GM21528 (cell line): ENCODE data around the gene CLDN19.

ENCODE experiments used
- ATAC-seq: cut with Tn5 transposase; IDR thresholded peaks from one replicate; pipeline ENCODE4 v1.9.1; 2021; ENCODE audit warnings: mild to moderate bottlenecking, moderate library complexity; ENCODE audit not compliant: unreplicated experiment, low FRiP score

CLDN19 gene

DNA sequence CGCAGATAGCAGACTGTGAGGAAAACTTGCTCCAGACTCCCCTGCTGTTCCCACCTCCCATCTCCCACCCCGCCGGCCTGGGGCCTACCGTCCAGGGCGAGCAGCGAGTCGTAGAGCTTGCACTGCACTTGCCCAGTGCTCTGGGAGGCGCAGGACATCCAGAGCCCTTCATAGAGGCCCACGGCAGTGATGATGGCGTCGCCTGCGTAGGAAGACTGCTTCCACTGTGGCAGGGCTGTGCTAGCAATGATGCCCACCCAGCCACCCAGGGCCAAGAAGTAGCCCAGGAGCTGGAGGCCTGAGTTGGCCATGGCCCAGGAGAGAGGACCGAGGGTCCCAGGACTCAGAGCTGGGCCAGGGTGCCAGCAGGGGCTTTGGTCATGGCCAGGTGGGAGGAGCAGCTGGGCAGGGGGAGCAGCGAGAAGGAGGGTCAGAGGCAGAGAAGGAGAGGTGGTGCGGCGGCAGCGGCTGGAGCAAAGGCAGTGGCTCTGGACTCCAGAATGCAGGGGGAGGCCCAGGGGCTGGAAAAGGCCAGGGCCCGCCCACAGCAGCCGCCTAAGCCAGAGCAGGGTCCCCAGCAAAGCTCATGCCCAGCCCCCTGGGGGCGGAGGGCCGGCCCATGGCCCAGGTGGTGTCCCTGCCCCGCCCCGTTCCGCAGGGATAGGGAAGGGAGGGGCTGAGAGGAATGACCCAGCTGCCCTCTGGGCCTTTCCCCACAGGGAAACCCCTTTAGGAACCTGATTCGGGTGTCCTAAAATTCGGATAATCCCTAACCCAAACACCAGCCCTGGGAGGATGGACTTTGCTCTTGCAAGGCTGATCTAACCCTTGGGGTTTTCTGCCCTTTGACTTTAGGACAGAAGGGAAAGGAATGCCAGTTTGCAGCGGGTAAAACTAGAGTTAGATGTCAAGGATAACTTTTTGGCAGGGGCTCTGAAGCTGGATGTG, at the start of gene CLDN19:
Gene CLDN19, minus strand, starts transcription at position 484 of the 948 bp plus-strand sequence. Its CDS starts 173 bp downstream, at position 311.
- no peak for ATAC-seq

DNA sequence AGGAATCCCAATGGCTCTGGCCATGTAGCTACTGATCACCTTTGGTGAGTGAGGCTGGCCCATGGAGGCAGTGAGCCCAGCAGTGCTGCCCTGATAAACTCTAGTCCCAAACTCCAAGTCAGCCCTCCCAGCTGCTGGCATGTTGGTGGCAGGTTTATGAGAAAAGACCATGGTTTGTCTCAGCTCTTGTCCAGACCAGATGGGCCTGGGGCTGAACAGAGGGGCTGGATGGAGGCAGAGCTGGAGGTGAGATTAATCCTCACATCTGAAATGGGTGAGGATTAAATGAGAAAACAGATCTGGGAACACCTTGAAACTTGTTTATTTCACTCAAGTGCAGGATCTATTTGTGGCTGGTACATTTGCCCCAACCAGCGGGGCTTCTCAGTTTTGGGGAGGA, 48.0 kb upstream of the CLDN19 start:
- ATAC-seq: no peak

DNA sequence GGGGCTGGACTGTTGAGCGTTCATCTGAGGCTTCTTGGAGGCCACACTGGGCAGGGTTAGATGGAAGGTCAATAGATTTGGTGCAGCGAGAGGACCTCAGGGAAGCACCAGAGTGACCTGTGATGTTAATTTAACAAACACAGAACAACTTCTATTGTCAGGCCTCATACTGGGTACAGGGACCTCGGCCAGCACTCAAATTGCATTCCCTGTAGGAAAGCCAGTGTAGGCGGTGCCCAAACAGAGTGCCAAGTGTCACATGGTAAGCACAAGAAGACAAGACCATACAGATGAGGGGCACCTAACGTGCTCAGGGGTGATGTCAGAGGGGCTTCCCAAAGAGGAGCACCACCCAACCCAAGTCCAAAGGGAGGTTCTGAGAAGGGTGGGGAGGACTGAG, 46.1 kb upstream of the CLDN19 start:
- ATAC-seq: no peak

DNA sequence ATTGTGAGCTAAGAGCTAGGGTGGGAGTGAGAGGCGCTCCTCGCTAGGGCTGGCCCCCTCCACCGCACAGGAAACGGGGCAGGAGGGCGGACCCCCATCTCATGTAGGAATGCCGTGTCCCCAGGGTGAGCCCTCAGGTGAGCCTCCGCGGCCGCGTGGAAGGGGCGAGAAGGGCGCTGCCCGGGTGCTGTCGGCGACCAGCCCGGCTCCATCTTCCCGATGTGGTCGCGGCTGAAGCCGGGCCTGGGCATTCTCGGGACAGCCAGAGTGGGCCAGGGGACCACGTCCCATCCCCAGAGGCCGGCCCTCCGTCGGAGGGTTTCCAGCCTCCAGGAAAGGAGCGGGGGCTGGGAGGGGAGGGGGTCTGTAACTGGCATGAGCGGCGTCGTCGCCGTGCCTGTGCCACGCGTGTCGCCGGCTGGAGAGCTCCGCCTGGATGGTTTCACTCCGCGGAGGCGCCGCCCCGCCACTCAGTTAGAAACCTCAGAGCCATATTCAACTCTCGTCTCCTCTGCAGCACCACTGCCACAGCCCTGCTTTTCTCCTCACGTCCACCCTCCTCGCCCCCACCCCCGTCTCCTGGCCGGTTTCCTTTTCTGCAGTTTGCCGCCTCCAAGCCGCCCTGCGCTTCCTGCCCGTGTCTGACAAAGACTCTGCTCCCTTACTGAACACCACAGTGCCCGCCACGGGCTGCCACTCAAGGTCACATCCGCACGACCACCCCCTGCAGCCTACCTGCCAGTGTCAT, 45.1 kb upstream of the CLDN19 start, which contains the start of gene TMEM269:
Gene TMEM269, plus strand, starts transcription at position 46 of the 748 bp plus-strand sequence. CDS start 4,903 bp downstream, outside the sequence.
- ATAC-seq: no peak

DNA sequence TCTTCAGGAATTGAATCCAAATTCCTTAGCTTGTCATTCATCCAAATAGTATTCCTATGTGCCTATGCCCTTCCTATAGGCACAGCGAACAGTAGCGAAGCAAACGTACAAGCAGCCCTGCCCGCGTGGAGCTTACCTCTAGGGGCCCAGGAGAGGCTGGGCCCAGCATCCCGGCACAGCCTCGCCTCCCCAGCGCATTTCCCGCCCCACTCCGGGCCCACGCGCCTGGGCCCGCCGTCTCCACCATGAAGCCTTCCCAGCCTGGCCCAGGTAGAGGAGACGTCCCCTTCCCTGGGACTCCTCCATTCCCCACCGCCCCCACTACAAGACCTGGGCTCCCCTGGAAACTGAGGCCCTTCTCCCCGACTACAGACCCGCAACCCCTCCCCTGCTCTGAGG, 44.5 kb upstream of the CLDN19 start:
- ATAC-seq: no peak

DNA sequence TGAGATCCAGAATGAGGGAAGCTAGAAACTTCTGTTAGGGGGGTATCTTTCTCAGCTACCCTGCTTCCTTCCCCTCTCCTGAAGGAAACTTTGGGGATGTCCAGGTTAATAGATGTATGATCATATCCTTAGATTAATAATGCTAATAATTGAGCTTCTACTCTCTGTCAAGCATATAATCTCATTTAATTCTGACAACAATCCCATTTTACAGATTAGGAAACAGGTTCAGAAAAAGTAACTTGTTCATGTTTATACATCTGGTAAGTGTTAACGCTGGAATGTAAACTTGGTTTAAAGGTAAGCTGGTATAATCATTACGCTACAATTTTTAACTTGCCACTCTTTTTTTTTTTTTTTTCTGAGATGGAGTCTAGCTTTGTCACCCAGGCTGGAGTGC, 43.1 kb upstream of the CLDN19 start:
- no peak for ATAC-seq

DNA sequence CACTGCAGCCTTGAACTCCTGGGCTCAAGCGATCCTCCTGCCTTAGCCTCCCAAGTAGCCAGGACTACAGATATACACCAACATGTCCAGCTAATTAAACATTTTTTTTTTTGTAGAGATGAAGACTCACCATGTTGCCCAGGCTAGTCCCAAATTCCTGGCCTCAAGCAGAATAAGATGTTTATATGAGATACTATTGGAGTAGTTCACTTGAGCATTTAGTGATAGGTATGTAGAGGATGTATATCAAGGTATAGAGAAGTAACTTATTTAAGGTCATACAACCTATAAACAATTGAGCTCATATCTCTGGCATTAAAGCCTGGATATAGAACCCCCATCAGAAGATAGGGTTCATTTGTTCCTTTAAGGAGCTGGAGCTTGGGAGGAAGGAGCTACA, 40.1 kb upstream of the CLDN19 start:
- ATAC-seq: no peak

- ATAC-seq: no peak
Measured at GRCh38 chr1:42779725-42780124, 39.7 kb upstream of the CLDN19 start.

DNA sequence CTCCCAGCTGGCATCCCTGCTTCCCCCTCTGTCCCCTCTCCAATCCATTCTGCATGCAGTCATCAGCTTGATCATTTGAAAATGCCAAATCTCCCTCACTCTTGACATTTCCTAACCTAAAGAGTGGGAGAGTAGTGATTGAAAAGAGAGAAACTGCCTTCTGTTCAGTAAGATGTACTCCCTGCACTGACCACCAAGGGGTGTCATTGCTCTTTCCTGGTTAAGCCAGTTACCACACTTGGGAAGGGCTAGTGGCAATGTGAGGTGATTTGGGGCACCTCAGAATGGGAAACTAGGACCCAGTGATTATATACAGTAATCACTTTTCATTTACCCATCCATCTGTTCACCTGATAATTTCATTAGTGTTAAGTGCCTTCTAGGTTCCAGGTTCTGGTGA, 37.8 kb upstream of the CLDN19 start:
- ATAC-seq: no peak

- no peak for ATAC-seq
Measured at GRCh38 chr1:42776502-42776901, 36.5 kb upstream of the CLDN19 start.

DNA sequence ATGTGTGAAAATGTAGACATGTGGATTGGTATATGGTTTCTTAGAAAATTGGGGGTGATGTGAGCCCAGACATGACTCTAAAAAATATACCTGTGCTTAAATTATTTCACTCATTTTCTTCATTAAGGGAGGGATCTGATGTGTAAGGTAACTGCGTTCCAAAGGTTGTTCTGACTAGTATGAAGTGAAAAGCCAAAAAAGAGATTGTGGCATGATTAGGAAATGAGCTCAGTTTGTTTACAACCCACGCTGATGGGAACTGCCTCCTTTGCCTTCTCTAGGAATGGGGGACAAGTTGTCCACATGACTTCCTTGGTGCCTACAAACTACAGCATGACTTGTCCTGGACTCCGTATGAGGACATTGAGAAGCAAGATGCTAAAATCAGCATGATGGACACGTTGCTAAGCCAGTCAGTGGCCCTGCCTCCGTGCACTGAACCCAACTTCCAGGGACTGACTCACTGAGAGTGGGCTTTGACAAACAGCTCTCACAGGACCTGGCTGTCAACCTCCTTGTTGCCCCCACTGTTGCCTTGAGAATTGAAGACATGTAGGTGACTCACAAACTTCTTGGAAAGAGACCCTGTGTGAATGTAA, 35.0 kb upstream of the CLDN19 start:
- ATAC-seq: no peak

DNA sequence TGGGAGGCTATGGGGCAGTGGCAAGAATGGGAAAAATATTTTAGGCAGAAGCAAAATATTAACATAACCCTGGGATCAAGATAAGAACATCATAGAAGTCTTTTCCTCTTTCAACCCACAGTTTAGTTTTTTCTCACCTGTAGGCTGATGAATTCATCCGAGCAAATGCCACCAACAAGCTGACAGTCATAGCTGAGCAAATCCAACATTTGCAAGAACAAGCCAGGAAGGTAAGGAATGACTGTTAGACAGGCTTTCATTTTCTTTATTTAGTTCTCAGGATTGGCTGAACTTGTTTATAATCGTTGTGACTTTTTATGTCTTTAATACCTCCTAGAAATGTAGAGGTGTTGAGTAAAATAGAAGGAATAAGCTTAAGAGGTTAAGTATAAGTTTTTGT, 33.4 kb upstream of the CLDN19 start:
- ATAC-seq: no peak

- ATAC-seq: no peak
Measured at GRCh38 chr1:42769811-42770210, 29.8 kb upstream of the CLDN19 start.

- no peak for ATAC-seq
Measured at GRCh38 chr1:42768172-42768571, 28.1 kb upstream of the CLDN19 start.

DNA sequence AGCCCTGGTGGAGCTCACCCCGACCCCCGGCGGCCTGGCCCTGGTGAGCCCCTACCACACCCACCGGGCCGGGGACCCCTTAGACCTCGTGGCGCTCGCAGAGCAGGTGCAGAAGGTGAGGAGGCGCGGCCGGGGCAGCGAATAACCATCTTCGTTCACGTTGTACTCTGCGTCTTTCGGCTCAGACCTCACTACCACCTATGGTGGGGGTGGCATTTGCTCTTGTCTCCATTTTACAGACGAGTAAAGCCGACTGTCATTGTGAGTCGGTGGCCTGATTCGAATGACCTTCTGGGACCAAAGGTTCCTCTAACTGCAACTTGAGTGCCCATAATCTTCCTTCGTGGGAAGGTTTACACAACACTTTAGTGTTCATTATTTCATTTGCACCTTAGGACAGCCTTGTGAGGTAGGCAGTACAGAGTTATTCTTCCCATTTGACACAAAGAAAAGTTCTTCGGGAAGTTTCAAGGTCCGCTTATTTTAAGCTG, 27.5 kb upstream of the CLDN19 start:
- ATAC-seq: peak; percentile 36

- ATAC-seq: peak; percentile 88
Measured at GRCh38 chr1:42766741-42767509, 26.9 kb upstream of the CLDN19 start, which contains the start of the genes C1orf50 and P3H1. C1orf50 (plus strand) TSS chr1:42767249; CDS start chr1:42767312, 63 bp downstream. P3H1 (minus strand) TSS chr1:42767028; CDS start chr1:42766971, 57 bp downstream.

GRCh38 chr1:42765832-42766740, 26.1 kb upstream of the CLDN19 start:
- peak; percentile 29 for ATAC-seq

DNA sequence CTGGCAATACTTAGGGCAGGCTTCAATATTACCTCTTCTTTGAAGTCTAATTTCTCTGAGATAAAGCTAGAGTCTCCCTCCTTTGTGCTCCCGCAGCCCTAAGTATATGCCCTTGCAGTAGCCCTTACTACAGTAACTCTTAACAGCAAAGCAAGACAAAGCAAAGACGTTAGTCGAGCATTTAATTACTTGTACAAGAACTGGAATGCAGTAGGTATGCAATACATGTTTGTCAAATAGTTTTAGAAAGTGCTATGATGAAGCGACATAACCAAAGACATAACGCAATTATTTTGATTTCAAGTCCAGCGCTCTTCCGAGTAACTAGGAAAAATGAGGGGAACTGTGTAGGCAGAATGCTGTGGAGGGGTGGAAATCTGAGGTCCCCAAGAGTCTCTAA, 25.2 kb upstream of the CLDN19 start:
- ATAC-seq: no peak

DNA sequence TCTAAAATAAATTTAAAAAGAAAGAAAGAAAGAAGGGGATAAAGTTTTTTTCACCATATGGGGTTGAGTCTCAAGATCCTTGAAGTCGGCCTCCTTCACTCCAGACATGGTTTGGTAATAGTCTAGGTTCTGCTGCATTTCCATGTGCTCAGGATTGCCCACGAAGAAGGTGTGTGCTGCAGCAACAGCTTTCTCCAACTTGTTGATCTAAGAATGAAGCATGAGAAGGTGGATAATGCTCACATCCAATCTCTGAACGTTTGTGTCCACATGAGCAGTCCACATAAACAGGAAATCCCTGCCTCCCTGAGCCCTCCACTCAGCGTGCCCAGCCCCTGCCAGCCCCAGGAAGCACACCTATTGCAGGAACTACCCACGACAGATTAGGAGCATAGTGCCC, 22.2 kb upstream of the CLDN19 start:
- ATAC-seq: no peak
